Activated CD8-positive, alpha-beta memory T cell treated with anti-CD3 and anti-CD28 coated beads for 24 hours (primary cell): Measurements from ENCODE around the gene NFATC1.
A peak's percentile ranks its signal among the peaks of the same experiment; 100 is the strongest.

ENCODE experiments used
- DNase-seq: peaks from one replicate; pipeline ENCODE4 v3.0.0-alpha.2; 2020

The NFATC1 gene

DNA sequence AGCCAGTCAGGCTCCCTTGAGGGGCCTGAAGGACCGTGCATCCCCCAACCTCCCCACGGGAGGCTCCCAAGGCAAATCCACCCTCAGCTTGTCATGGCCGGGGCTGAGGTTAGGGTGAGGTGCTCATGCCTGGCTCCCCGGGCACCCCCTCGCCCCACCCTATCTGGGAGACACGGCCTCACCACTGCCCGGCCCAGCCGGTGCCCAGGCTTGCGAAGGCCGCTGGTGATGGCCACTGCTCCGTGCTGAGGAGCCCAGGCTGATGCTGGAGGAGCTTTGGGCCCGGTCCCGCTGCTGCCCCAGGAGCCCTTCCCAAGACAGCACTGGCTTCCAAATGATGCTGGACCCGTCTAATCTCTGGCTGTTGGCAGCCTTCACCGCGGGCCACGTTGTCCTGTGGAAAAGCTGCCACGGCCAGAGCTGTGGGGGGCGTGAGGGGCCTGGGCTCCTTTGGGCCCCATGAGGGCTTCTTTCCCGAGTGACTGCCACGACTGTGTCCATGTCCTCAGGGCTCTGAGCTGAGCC, 148.2 kb downstream of the NFATC1 start:
- peak; percentile 48 for DNase-seq

DNA sequence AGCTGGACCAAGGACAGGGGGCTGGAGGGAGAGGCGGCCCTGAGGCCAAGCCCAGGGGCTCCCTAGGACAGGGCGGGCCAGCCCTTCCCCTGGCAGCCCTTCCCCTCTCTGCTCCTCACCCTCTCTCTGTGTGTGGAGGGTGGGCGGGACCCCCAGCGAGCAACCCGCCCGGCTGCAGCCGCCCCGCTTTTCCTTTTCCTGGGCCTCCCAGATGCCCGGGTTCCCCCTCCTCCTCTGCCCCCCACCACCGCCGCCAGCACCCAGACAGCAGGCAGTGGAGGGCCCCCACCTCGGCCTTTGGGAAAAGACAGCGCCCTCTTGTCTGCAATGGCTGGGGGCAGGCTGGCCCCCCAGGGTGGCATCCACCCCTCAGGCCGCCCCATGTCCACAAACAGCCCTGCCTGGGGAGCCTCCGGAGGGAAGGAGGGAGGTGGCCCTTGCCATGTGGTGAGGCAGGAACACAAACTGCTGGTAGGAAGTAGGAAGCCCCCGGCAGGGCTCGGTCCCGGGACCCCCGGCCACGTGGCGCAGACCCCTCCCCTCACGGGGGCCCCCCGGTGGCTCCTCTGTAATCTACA, 148.7 kb downstream of the NFATC1 start:
- DNase-seq: peak; percentile 41

- no peak for DNase-seq
These were observed 149.5 kb downstream of the NFATC1 start for GRCh38 chr18:79545255-79545654.

DNA sequence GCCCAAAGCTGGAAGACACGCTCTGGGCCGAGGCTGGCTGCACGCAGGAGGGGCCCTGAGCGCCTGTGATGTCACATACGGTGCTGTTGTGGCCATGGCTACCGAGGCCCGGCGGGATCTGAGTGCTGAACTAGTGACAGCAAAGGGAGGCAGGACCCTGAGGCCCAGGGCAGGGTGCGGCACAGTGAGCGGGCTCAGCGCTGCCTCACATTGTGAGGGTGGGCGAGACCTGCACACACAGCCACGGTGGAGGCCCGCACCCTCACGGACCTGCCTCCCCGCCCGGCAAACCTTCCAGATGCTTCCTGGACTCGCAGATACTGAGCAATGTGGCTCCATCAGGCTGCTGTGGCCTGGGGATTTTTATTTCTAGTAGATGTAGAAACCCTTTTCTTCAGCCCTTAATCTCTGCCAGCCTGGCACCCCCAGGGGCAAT, 150.0 kb downstream of the NFATC1 start:
- peak; percentile 46 for DNase-seq

- DNase-seq: peak; percentile 21
These were observed 151.1 kb downstream of the NFATC1 start for GRCh38 chr18:79546781-79547272.

GRCh38 chr18:79547413-79548076, 151.8 kb downstream of the NFATC1 start:
- DNase-seq: no peak

- no peak for DNase-seq
These were observed 152.3 kb downstream of the NFATC1 start for GRCh38 chr18:79548077-79548450.

DNA sequence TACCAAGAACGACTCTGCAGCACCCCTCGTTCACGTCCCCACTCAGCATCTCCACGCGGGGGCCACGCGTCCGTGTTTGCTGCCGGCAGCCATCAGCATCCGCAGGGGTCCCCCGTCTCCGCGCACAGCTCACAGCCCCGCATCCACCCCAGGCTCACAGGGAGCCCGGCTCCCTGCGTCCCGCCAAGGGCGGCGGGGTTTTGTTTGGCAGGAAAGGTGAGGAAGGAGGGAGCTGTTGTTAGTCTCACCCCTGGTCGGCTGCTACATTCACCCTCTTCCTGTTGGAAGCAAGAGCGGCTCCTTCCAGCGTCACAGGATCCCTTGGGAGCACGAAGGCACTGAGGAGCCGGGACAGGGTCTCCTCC, 152.9 kb downstream of the NFATC1 start:
- no peak for DNase-seq

- no peak for DNase-seq
These were observed 153.4 kb downstream of the NFATC1 start for GRCh38 chr18:79548986-79549637.

DNA sequence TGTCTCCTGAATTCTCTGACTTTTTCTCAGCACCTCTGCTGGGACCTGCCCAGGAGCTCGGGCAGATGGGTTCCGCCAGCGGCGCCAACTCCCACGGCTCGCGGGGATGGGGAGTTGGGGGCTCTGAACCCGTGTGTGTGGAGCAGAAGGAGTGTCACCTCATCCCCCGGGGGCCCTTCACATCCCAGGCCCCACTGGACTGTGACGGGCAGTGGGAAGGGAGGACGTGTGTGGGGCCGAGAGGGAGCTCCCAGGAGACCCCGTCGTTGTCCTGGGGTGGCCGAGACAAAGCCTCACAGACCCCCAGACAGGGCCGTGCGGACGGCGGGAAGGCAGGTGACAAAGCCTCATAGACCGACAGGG, 153.9 kb downstream of the NFATC1 start:
- no peak for DNase-seq

- DNase-seq: no peak
These were observed 156.5 kb downstream of the NFATC1 start for GRCh38 chr18:79552140-79552631.

- DNase-seq: no peak
These were observed 157.0 kb downstream of the NFATC1 start for GRCh38 chr18:79552696-79553095.

DNA sequence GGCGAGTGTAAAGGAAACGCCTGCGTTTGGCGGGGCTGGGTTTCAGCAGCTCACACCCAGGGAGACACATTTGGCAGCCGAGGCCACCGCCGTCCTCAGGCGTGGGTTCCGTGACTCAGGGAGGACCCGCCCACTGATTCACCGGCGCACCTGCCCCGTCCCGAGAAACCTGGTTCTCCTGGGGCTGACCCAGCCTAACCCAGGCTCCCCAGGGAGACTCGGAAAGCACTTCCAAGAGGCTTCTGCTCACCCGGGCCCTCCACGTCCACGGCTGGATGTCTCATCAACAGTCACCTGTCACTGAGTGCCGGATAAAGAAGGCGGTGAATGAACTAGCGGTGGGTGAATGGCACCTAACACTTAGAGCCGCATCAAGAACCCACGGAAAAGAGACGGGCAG, 157.4 kb downstream of the NFATC1 start:
- no peak for DNase-seq

DNA sequence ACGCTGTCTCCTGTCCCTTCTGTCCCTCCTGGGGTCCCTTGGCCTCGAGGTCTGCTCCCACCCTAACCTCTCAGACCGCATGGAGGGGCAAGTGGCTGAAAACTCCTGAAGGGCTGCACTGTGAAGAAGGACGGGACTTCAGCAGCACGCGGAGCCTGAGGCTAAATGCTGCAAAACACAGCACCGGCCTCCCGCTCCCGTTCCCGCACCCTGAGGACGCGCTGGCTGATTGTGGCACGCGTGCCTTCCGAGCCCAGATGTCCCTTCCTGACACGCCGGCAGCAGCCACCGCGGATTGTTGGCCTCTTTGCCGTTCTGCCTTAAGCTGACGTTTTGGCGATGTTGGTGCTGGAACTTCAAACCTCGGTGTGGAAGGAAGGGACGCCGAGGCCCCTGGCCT, 158.0 kb downstream of the NFATC1 start:
- no peak for DNase-seq

DNA sequence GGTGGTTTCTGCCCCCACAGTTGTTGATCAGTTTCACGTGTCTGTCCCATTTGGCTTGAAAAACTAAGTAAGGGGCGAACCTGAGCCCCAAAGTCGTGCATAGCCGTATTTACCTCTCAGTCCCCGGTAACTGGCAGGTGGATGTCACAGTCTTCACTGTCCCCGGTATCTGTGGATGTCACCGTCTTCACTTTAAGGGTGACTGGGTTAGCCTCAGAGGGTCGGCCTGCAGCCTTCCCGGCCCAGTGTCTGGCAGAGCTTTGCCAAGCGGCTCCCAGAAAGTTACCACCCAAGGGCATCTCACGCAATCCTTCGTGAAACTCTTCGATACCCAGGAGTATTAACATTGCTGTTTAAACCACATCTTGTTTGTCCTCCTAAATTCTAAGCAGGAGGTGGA, 158.6 kb downstream of the NFATC1 start:
- no peak for DNase-seq

DNA sequence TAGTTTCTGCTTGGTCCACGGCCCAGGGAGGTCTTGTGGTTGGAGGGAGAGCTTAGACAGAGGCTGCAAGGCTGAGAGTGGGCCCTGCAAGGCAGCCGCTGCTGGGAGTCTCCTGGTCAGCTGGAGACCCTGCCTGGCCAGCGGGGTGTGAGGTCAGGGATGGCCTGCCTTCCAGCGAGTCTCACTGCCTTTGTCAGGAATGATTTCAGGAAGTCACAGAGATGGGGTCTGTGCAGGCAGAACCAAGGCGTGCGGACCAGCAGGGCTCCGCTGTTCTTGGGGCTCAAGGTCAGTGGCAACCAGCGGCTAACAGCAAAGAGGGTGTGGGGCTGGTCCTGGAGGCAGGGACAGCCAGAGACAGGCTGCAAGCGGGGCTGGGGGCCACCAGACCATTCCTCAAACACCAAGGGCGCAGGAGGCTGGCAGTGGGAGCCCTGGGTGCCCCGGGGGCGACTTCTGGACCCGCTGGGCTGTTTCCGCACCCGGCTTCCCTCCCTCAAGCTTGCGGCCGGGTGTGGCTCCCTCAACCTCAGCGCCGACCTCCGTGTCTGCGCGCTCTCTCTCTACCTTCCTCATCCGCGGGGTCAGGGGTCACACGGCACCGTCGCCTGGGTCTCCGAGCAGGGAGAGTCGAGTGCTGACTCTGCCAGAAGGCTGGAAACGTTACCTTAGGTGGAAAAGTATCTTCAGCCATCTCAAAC, 159.4 kb downstream of the NFATC1 start:
- no peak for DNase-seq

GRCh38 chr18:79555885-79556284, 160.2 kb downstream of the NFATC1 start:
- no peak for DNase-seq

- DNase-seq: no peak
These were observed 161.3 kb downstream of the NFATC1 start for GRCh38 chr18:79556829-79557585.

DNA sequence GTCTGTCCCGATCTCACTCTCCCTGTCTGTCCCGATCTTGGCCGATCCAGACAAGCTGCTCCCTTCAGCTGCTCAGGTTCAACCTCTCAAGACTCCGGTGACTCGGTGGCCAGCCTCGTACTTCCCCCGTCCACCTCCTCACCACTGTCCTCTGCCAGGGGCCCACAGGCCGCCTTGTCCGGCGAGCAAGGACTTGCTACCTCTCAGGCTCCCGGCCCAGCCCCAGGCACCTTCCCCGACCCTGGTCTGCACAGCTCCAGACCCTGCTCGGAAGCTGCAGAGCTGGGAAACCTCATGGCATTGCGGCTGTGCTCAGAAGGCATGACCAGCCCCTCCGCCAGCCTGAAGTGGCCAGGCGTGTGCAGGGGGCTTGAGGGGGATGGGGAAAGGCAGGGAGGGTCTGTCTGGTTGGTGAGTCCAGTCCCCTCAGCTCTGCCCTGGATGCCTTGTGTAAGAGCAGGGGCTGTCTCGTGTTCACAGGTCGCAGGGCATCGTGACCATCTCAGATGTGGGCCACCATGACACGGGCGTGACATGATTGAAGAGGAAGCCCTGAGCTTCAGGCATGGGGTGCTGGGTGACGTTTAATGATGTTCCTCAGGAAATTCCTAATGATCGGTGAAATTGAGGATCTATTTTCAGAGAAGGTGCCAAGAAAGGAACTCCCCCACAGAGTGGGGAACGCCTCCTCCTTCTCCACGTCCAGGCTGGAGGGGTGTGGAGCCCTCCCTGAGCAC, 162.6 kb downstream of the NFATC1 start:
- DNase-seq: no peak

GRCh38 chr18:79558933-79559416, 163.2 kb downstream of the NFATC1 start:
- DNase-seq: no peak

- no peak for DNase-seq
These were observed 163.7 kb downstream of the NFATC1 start for GRCh38 chr18:79559436-79559835.
